ENCODE measurements around the gene UGT2B17.
"Not testable (repeated sequence)": the region's sequence is repeated elsewhere in the genome, so short reads cannot be mapped to it uniquely, and the experiment has no call there.

Gene UGT2B17

GRCh38 chr4:68576272-68577125 lies at the start of gene UGT2B17:
TSS of gene UGT2B17 (minus strand) at chr4:68576322. CDS start at chr4:68568484, 7,838 bp downstream.
- no peak for DNase-seq

GRCh38 chr4:68622731-68623130 lies 46.6 kb upstream of the UGT2B17 start:
- DNase-seq, result not testable (repeated sequence)

DNA sequence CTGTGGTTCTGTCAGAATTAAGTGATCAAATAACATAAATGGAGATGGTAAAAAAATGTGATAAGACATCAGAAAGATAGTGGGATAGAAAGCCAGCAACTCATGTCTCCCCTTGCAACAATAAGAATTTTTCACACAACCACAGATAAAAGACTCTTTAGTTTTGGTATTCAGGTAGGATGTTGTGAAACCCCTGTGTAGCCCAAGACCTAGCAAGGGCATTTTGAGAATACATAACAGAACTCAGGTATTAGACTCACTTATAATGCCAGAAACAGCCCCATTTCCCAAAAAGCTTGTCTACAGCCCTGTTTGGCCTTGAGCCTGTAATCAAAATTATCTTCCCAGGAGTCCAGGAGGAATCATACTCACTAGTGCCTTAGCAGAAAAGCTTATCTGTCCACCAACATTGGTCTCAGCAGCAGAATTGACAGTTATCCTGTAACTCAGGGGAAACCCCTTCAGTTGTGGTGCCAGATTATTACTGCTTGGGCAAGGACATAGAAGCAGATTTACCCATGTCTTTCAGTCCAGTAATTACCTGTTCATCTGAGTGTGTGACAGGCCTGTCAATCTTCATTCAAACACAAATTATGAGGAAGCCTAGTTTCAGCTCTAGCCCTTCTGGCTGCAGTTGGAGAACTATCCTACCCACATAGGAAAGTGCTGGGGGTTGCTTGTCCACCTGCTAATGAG lies 41.0 kb upstream of the UGT2B17 start:
- no peak for DNase-seq

- DNase-seq, result no peak
These were observed 39.7 kb upstream of the UGT2B17 start for GRCh38 chr4:68615699-68616422.

GRCh38 chr4:68613752-68614151 lies 37.6 kb upstream of the UGT2B17 start:
- DNase-seq, result no peak

- no peak for DNase-seq
These were observed 30.1 kb upstream of the UGT2B17 start for GRCh38 chr4:68606240-68606639.

- no peak for DNase-seq
These were observed 23.0 kb upstream of the UGT2B17 start for GRCh38 chr4:68599150-68599549.

DNA sequence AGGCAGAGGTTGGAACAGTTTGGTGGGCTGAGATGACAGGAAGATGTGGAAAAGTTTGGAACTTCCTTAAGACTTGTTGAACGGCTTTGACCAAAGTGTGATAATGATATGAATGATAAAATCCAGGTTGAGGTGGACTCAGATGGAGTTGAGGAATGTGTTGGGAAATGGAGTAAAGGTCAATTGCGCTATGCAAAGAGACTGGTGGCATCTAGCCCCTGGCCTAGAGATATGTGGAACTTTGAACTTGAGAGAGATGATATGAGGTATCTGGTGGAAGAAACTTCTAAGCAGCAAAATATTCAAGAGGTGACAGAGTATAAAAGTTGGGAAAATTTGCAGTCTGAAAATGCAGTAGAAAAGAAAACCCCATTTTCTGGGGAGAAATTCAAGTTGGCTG lies 21.4 kb upstream of the UGT2B17 start:
- no peak for DNase-seq

- no peak for DNase-seq
These were observed 18.6 kb upstream of the UGT2B17 start for GRCh38 chr4:68594678-68595077.

DNA sequence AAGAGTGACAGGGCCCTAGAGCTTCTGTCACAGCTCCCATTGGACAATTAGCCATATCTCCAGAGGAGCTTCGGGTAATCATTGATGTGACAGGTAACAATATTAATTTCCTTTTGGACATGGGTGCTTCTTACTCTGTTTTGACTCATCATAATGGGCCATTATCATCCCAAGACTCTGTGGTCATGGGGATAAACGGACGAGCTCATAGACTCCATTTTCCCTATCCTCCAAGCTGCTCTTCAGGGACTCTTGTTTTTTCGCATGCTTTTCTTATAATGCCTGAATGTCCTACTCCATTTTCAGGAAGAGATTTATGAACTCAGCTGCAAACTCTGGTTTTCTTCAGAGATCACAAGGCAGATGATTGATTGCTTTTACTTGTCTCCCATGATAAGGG lies 17.0 kb upstream of the UGT2B17 start:
- DNase-seq, result no peak

- no peak for DNase-seq
These were observed 16.6 kb upstream of the UGT2B17 start for GRCh38 chr4:68592673-68593072.

GRCh38 chr4:68591204-68591603 lies 15.1 kb upstream of the UGT2B17 start:
- no peak for DNase-seq

DNA sequence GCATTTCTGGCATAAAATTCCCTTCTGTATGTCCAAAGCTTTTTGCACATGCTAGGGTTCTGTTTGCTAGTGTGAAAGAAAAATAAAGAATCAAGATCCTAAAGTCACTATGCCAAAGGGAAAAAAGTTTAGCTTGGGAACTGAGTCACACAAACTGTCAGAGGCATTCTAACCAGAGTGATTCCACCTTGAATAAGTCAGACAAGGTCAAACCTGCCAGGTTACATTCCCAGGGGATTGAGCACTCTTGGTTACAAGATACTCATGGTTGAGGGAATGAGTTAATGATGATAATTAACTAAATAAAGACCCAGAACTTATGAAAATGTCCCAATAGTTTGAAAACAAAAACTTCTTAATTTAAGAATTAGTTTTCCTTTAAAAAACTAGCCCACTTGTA lies 13.7 kb upstream of the UGT2B17 start:
- no peak for DNase-seq

- no peak for DNase-seq
These were observed 6.2 kb upstream of the UGT2B17 start for GRCh38 chr4:68582339-68582717.

- no peak for DNase-seq
These were observed 5.5 kb upstream of the UGT2B17 start for GRCh38 chr4:68581383-68582338.

DNA sequence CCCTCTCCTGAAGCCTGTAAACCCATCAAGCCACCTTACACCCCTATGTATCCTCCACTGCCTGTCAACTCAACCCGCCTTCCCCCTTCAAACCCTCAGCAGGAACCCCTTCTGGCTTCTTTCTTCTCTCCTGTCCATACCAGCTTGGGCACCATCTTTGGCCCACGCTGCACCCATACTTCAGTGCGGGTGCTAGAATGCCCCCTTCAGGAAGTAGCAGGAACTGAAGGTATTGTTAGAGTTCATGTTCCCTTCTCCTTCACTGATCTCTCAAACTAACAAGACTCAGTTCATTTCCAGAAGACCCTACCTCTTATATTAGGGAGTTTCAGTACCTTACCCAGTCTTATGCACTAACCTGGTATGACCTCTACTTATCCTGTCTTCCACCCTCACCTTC lies 1.5 kb upstream of the UGT2B17 start:
- DNase-seq, result no peak

GRCh38 chr4:68575636-68576035 lies 486 bp downstream of the UGT2B17 start:
- not testable (repeated sequence) for DNase-seq

GRCh38 chr4:68575081-68575480 lies 1.0 kb downstream of the UGT2B17 start:
- no peak for DNase-seq

GRCh38 chr4:68572653-68573170 lies 3.4 kb downstream of the UGT2B17 start:
- DNase-seq, result no peak

DNA sequence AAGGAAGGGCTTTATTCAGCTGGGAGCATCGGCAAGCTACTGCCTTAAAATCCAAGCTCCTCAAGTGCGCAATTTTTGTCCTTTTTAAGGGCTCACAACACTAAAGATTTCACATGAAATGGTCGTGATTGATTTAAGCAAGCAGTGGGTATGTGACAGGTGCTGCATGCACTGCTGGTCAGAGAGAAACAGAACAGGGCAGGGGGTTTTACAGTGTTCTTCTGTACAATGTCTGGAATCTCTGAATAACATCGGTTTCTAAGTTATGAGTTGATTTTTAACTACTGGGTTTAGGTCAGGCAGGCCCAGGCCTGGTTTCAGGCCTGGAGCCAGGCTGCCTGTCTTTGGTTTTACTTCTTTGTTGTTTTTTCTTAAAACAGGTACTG lies 6.0 kb downstream of the UGT2B17 start:
- no peak for DNase-seq

- no peak for DNase-seq
These were observed 6.5 kb downstream of the UGT2B17 start for GRCh38 chr4:68569466-68570121.

DNA sequence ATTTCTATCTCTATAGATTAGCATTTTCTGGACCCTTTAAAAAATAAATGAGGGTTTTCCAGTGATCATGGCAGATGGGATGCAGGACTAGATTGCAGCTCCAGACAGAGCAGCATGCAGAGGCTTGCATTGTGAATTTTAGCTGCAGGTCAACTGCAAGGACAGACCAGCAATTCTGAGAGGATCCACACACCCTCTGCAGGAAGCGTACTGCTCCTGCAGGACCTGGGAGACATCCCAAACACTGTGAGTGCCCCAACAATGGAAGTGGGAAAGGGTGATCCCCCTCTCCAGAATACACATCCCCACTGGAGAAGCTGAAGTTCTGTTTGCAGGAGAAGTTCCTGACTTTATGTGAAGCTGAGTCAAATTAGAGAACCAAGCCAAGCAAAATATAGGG lies 7.1 kb downstream of the UGT2B17 start:
- DNase-seq, result not testable (repeated sequence)

All from left hindlimb (tissue), 1 donor.